Measurements from ENCODE around the gene SRC. TPM values are rescaled to one million over a fixed set of nuclear protein-coding genes. Genes with fewer than 3 reads are reported as not detected.

SRC gene
- total RNA-seq, 1 experiment from 2014 or later = 23.3 TPM

DNA sequence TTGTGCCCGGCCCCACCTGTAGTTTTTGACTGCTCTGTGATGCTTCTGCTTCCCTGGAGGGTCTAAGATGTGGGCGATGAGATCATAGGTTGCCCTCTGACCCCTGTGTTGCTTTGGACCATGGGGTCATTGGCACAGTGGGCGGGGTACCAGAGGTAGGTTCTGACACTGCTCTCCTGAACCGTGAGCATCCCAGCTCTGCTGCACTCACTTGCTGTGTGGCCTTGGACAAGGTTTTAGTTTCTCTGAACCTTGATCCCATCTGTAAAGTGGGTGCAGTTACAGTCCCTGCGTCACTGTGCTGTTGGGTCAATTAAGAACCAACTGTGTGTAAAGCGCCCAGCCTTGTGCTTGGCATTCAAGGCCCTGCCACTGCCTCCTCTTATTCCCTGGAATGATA is 30.9 kb downstream of the SRC start:
- Histone ChIP-seq H3K27me3 (replicated peaks; ENCODE audit: insufficient read depth, low read depth, low read length, poor library complexity) (no peaks in the 10 kb centered on the region), H3K9me3 (ENCODE audit: low read depth, low read length, poor library complexity, severe bottlenecking) (no peaks in the 10 kb centered on the region), H3K36me3 (ENCODE audit: insufficient read depth, low read length, poor library complexity, severe bottlenecking) (no peaks in the 10 kb centered on the region), H3K27ac (ENCODE audit: low read depth, low read length, poor library complexity, severe bottlenecking) (no peak overlapping the region), H3K4me3 (ENCODE audit: low read depth, low read length, poor library complexity, severe bottlenecking) (no peak overlapping the region), H3K4me1 (ENCODE audit: insufficient read depth, low read length, poor library complexity, severe bottlenecking) (no peaks in the 10 kb centered on the region)
- POLR2A ChIA-PET (ENCODE audit: low non-redundant PET) = no interaction called here
- no TSS peak for BruUV-seq (replicated peaks)
- TF ChIP-seq EZH2 (IDR thresholded peaks at IDR 0.05; ENCODE audit: borderline replicate concordance, low read depth, low read length, poor library complexity, severe bottlenecking) = no peak
- TF ChIP-seq, protein P1, sequence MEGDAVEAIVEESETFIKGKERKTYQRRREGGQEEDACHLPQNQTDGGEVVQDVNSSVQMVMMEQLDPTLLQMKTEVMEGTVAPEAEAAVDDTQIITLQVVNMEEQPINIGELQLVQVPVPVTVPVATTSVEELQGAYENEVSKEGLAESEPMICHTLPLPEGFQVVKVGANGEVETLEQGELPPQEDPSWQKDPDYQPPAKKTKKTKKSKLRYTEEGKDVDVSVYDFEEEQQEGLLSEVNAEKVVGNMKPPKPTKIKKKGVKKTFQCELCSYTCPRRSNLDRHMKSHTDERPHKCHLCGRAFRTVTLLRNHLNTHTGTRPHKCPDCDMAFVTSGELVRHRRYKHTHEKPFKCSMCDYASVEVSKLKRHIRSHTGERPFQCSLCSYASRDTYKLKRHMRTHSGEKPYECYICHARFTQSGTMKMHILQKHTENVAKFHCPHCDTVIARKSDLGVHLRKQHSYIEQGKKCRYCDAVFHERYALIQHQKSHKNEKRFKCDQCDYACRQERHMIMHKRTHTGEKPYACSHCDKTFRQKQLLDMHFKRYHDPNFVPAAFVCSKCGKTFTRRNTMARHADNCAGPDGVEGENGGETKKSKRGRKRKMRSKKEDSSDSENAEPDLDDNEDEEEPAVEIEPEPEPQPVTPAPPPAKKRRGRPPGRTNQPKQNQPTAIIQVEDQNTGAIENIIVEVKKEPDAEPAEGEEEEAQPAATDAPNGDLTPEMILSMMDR (conservative IDR thresholded peaks at IDR 0.05; ENCODE audit: low read depth, low read length) = no peak
- DNase-seq (ENCODE audit: low spot score) = no peak
- CTCF ChIA-PET = no interaction called here
- intact Hi-C loops (cut with micrococcal nuclease; ENCODE audit: unreplicated experiment) = no loop called here

- no TSS peak for BruUV-seq (replicated peaks)
- intact Hi-C loops (cut with micrococcal nuclease; ENCODE audit: unreplicated experiment) = no loop called here
Observed at GRCh38 chr20:37377346-37378081, 31.6 kb downstream of the SRC start.

GRCh38 chr20:37378420-37378784 is 32.5 kb downstream of the SRC start:
- H3K36me3 ChIP-seq (ENCODE audit: insufficient read depth, low read length, poor library complexity, severe bottlenecking) = no peaks in the 10 kb centered on the region
- intact Hi-C loops (cut with micrococcal nuclease; ENCODE audit: unreplicated experiment) = no loop called here
- H3K27ac ChIP-seq (ENCODE audit: low read depth, low read length, poor library complexity, severe bottlenecking) = peak overlapping the region; percentile 30
- H3K4me3 ChIP-seq (ENCODE audit: low read depth, low read length, poor library complexity, severe bottlenecking) = no peak overlapping the region
- H3K9me3 ChIP-seq (ENCODE audit: low read depth, low read length, poor library complexity, severe bottlenecking) = no peaks in the 10 kb centered on the region
- H3K27me3 ChIP-seq (replicated peaks; ENCODE audit: insufficient read depth, low read depth, low read length, poor library complexity) = no peaks in the 10 kb centered on the region
- ChIA-PET POLR2A (ENCODE audit: low non-redundant PET) (no interaction called here), CTCF (no interaction called here)
- TF ChIP-seq, protein P1 (conservative IDR thresholded peaks at IDR 0.05; ENCODE audit: low read depth, low read length) = no peak
- no peak for TF ChIP-seq EZH2 (IDR thresholded peaks at IDR 0.05; ENCODE audit: borderline replicate concordance, low read depth, low read length, poor library complexity, severe bottlenecking)
- BruUV-seq (replicated peaks) = no TSS peak
- no peak for DNase-seq (ENCODE audit: low spot score)
- H3K4me1 ChIP-seq (ENCODE audit: insufficient read depth, low read length, poor library complexity, severe bottlenecking) = no peaks in the 10 kb centered on the region

More at GRCh38 chr20:37377346-37378081, 31.6 kb downstream of the SRC start:
- no peak overlapping the region for H3K4me3 ChIP-seq (ENCODE audit: low read depth, low read length, poor library complexity, severe bottlenecking)
- TF ChIP-seq, protein P1 (conservative IDR thresholded peaks at IDR 0.05; ENCODE audit: low read depth, low read length) = no peak
- TF ChIP-seq EZH2 (IDR thresholded peaks at IDR 0.05; ENCODE audit: borderline replicate concordance, low read depth, low read length, poor library complexity, severe bottlenecking) = no peak
- no peak for DNase-seq (ENCODE audit: low spot score)
- H3K36me3 ChIP-seq (ENCODE audit: insufficient read depth, low read length, poor library complexity, severe bottlenecking) = no peaks in the 10 kb centered on the region
- H3K9me3 ChIP-seq (ENCODE audit: low read depth, low read length, poor library complexity, severe bottlenecking) = no peaks in the 10 kb centered on the region
- POLR2A ChIA-PET (ENCODE audit: low non-redundant PET) = no interaction called here
- H3K27ac ChIP-seq (ENCODE audit: low read depth, low read length, poor library complexity, severe bottlenecking) = no peak overlapping the region
- CTCF ChIA-PET = no interaction called here
- H3K4me1 ChIP-seq (ENCODE audit: insufficient read depth, low read length, poor library complexity, severe bottlenecking) = no peaks in the 10 kb centered on the region
- no peaks in the 10 kb centered on the region for H3K27me3 ChIP-seq (replicated peaks; ENCODE audit: insufficient read depth, low read depth, low read length, poor library complexity)

All from A673 (cell line).